Chondrocyte (in vitro differentiated cells): ENCODE measurements around the gene EYA2. TPM values are rescaled to one million over a fixed set of nuclear protein-coding genes. Genes with fewer than 3 reads are reported as not detected.

Experiments
- DNase-seq: peaks from one replicate; pipeline ENCODE4 v3.0.0; 2021; ENCODE audit warnings: mixed read lengths, low spot score
- H3K27ac Mint-ChIP-seq: one replicate; pipeline ENCODE4 v1.8.0; 2021; ENCODE audit warnings: mild to moderate bottlenecking, moderate library complexity, mixed read lengths; ENCODE audit not compliant: unreplicated experiment
- H3K27me3 Mint-ChIP-seq: 2 replicates; pipeline ENCODE4 v1.8.0; 2021; ENCODE audit warnings: low read depth, mixed read lengths
- H3K36me3 Mint-ChIP-seq: 2 replicates; pipeline ENCODE4 v1.8.0; 2021; ENCODE audit warnings: low read depth, mixed read lengths
- H3K4me1 Mint-ChIP-seq: 2 replicates; pipeline ENCODE4 v1.8.0; 2021; ENCODE audit warnings: low read depth, mild to moderate bottlenecking, mixed read lengths
- H3K4me3 Mint-ChIP-seq: one replicate; pipeline ENCODE4 v1.8.0; 2021; ENCODE audit warnings: mild to moderate bottlenecking, moderate library complexity, mixed read lengths; ENCODE audit not compliant: unreplicated experiment
- H3K9me3 Mint-ChIP-seq: 2 replicates; pipeline ENCODE4 v1.8.0; 2021; ENCODE audit warnings: low read depth, mixed read lengths
- CTCF ChIP-seq: fragments of 200-600 bp; sonication (generic); IDR thresholded peaks from 2 replicates; pipeline ENCODE4 v1.5.0; 2021; ENCODE audit warnings: antibody characterized with exemption, mild to moderate bottlenecking, moderate library complexity
- total RNA-seq: library from RNA; stranded (reverse); gene quantifications from 3 replicates; pipeline ENCODE4 v1.2.1, GENCODE V29; 2021

Gene EYA2
- total RNA-seq, 1 donor from 2014 or later, result 0.32 TPM

GRCh38 chr20:47224300-47224791 is 329.7 kb downstream of the EYA2 start:
- Mint-ChIP-seq H3K4me1 (peaks cover 8% of the 10 kb centered on the region), H3K27ac (peak overlapping the region; percentile 13), H3K27me3 (no peaks in the 10 kb centered on the region), H3K36me3 (peaks cover 19% of the 10 kb centered on the region), H3K4me3 (no peak overlapping the region), H3K9me3 (no peaks in the 10 kb centered on the region)
- TF ChIP-seq CTCF, result no peak
- DNase-seq, result no peak

- no peak for TF ChIP-seq CTCF
- peak overlapping the region; percentile 13 for H3K27ac Mint-ChIP-seq
Observed at GRCh38 chr20:47224857-47225256, 330.2 kb downstream of the EYA2 start.

GRCh38 chr20:47225458-47225857 is 330.8 kb downstream of the EYA2 start:
- Mint-ChIP-seq H3K27me3 (no peaks in the 10 kb centered on the region), H3K36me3 (peaks cover 19% of the 10 kb centered on the region), H3K4me1 (peaks cover 10% of the 10 kb centered on the region), H3K4me3 (no peak overlapping the region), H3K27ac (no peak overlapping the region), H3K9me3 (no peaks in the 10 kb centered on the region)
- no peak for DNase-seq
- no peak for TF ChIP-seq CTCF

More at GRCh38 chr20:47224857-47225256, 330.2 kb downstream of the EYA2 start:
- H3K4me1 Mint-ChIP-seq, result peaks cover 8% of the 10 kb centered on the region
- H3K9me3 Mint-ChIP-seq, result no peaks in the 10 kb centered on the region
- no peak for DNase-seq
- no peaks in the 10 kb centered on the region for H3K27me3 Mint-ChIP-seq
- H3K36me3 Mint-ChIP-seq, result peaks cover 19% of the 10 kb centered on the region
- H3K4me3 Mint-ChIP-seq, result no peak overlapping the region

GRCh38 chr20:47227119-47227518 is 332.5 kb downstream of the EYA2 start:
- no peak overlapping the region for H3K27ac Mint-ChIP-seq
- no peaks in the 10 kb centered on the region for H3K27me3 Mint-ChIP-seq
- peaks cover 19% of the 10 kb centered on the region for H3K36me3 Mint-ChIP-seq
- no peaks in the 10 kb centered on the region for H3K9me3 Mint-ChIP-seq
- no peak overlapping the region for H3K4me3 Mint-ChIP-seq
- DNase-seq, result no peak
- peaks cover 26% of the 10 kb centered on the region for H3K4me1 Mint-ChIP-seq
- no peak for TF ChIP-seq CTCF

- H3K4me1 Mint-ChIP-seq, result peaks cover 28% of the 10 kb centered on the region
- no peak for TF ChIP-seq CTCF
- H3K4me3 Mint-ChIP-seq, result no peak overlapping the region
- no peaks in the 10 kb centered on the region for H3K9me3 Mint-ChIP-seq
- no peak overlapping the region for H3K27ac Mint-ChIP-seq
- no peaks in the 10 kb centered on the region for H3K27me3 Mint-ChIP-seq
- peaks cover 16% of the 10 kb centered on the region for H3K36me3 Mint-ChIP-seq
- DNase-seq, result no peak
Observed at GRCh38 chr20:47227576-47227975, 332.9 kb downstream of the EYA2 start.
